AG09309 (cell line): ENCODE data around the gene EPHB1.

Experiments used
- DNase-seq: peaks from one replicate; pipeline ENCODE4 v3.0.0-alpha.2; 2010; ENCODE audit warnings: low read depth
- H3K4me3 ChIP-seq: 2 replicates; pipeline ENCODE4 v1.5.1; 2011; ENCODE audit warnings: mild to moderate bottlenecking, low read depth, low read length, moderate library complexity; ENCODE audit not compliant: control insufficient read depth
- CTCF ChIP-seq: IDR thresholded peaks from 2 replicates; pipeline ENCODE4 v1.5.1; 2011; ENCODE audit warnings: mild to moderate bottlenecking, low read depth, low read length, inconsistent platforms; ENCODE audit not compliant: insufficient read depth, control insufficient read depth; ENCODE audit errors: missing control alignments

The EPHB1 gene

DNA sequence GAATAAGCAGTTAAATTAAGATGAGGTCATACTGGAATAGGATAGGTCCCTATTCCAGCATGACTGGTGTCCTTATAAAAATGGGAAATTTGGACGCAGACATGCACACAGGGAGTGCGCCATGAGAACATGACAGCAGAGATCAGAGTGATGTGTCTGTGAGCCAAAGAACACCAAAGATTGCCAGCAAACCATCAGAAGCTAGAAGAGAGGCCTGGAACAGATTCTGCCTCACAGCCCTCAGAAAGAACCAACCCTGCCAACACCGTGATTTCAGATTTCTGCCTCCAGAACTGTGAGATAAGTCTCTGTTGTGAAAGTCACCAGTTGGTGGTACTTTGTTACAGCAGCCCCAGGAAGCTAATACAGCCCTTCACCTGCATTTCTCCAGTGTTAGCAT is 34.7 kb downstream of the EPHB1 start:
- no peak for DNase-seq
- TF ChIP-seq CTCF = no peak
- no peak overlapping the region for H3K4me3 ChIP-seq

- no peak for DNase-seq
- TF ChIP-seq CTCF = no peak
- H3K4me3 ChIP-seq = no peak overlapping the region
Measured at GRCh38 chr3:134832585-134832984, 37.5 kb downstream of the EPHB1 start.

- no peak for TF ChIP-seq CTCF
Measured at GRCh38 chr3:134833453-134834163, 38.5 kb downstream of the EPHB1 start.

DNA sequence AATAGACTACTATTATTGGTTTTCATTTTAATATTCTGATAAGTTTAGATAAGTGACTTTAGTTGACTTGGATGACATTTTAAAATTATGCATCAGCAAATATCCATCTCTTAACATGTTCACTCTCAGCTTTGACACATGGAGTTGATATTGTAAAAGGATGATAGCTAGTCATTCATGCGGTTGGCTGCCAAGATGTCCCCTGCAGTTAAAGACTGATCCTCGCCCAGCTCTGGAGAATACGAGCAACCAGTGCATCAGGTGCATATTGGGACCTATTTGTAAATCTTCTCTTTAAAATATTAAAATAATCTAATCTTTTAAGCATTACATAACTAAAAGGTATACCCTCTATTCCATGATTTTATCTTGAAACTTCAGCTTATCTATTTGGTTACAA is 41.9 kb downstream of the EPHB1 start:
- H3K4me3 ChIP-seq = no peak overlapping the region
- no peak for TF ChIP-seq CTCF
- DNase-seq = no peak

More at GRCh38 chr3:134833453-134834163, 38.5 kb downstream of the EPHB1 start:
- no peak overlapping the region for H3K4me3 ChIP-seq
- DNase-seq = no peak

DNA sequence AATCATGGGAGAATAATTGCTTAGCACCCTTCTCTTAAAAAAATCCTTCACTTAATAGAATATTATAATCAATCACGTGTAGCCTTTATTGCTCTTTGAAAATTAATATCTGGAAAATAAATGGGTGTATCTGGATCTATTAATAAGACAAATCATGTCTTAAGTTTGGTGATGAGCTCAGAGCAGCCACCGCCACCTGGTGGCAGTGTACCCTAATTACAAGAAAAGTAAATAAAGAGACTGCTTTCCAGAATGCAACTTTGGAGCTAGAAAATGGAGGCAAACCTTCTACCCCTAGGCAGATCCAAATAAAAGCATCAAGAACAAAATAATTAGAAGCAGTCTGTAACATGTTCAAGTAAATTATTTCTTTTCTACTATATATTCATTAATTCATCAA is 43.5 kb downstream of the EPHB1 start:
- peak; percentile 23 for TF ChIP-seq CTCF
- DNase-seq = no peak
- H3K4me3 ChIP-seq = no peak overlapping the region

GRCh38 chr3:134839422-134839821 is 44.4 kb downstream of the EPHB1 start:
- no peak for DNase-seq
- no peak for TF ChIP-seq CTCF
- no peak overlapping the region for H3K4me3 ChIP-seq
